Thyroid gland (tissue), 4 donors: ENCODE measurements around the gene RAB3GAP1. TPM values are rescaled to one million over a fixed set of nuclear protein-coding genes. Genes with fewer than 3 reads are reported as not detected.
"Not testable (repeated sequence)": the region's sequence is repeated elsewhere in the genome, so short reads cannot be mapped to it uniquely, and the experiment has no call there.

Experiments
- DNase-seq, 2 donors: peaks; one replicate each; pipeline ENCODE4 v3.0.0-alpha.2; 2019
- H3K27ac ChIP-seq, 3 donors: fragments of 200-600 bp; sonication (generic); 1 replicate in 2 of 3; 2 replicates in 1 of 3; pipeline ENCODE4 v1.5.1; 2016 to 2019; ENCODE audit warnings: mild to moderate bottlenecking in 1 of 3, moderate library complexity in 1 of 3
- H3K27me3 ChIP-seq: fragments of 200-600 bp; sonication (generic); one replicate; pipeline ENCODE4 v1.5.1; 2019
- H3K36me3 ChIP-seq, 2 donors: fragments of 200-600 bp; sonication (generic); one replicate each; pipeline ENCODE4 v1.5.1; 2016 to 2019
- H3K4me1 ChIP-seq, 2 donors: fragments of 200-600 bp; sonication (generic); one replicate each; pipeline ENCODE4 v1.5.1; 2017 to 2019
- H3K4me3 ChIP-seq, 3 donors: fragments of 200-600 bp; sonication (generic); replicated peaks in 1 of 3; 1 replicate in 2 of 3; 2 replicates in 1 of 3; pipeline ENCODE4 v1.5.1; 2016; ENCODE audit warnings: mild to moderate bottlenecking in 1 of 3
- H3K9me3 ChIP-seq: fragments of 200-600 bp; sonication (generic); one replicate; pipeline ENCODE4 v1.5.1; 2017
- CTCF ChIP-seq, 6 experiments: fragments of 200-600 bp in 3 of 6; fragments of 450-650 bp in 3 of 6; sonication (generic) in 3 of 6; IDR thresholded peaks; one replicate each; pipeline ENCODE4 v1.5.1; 2016 to 2019; ENCODE audit warnings: antibody characterized with exemption in 6 of 6, mild to moderate bottlenecking in 2 of 6, inconsistent platforms in 1 of 6, moderate library complexity in 1 of 6
- POLR2A ChIP-seq, 2 donors: fragments of 450-650 bp; IDR thresholded peaks; one replicate each; pipeline ENCODE4 v1.6.1; 2017; ENCODE audit warnings: antibody characterized with exemption in 2 of 2, mild to moderate bottlenecking in 2 of 2, moderate library complexity in 1 of 2
- WGBS, 2 donors: methylation state at CpG; one replicate each; pipeline ENCODE4 v1.1.5; 2017; 5-methylcytosine and 5-hydroxymethylcytosine counted together
- intact Hi-C: fragments of 100-400 bp; cut with DNase I; formaldehyde crosslinking; loops from one replicate; pipeline ENCODE4 v1.15.1; 2023
- total RNA-seq, 4 donors: library from RNA; depleted of rRNA; stranded (reverse); fragments of >200 nt; gene quantifications; one replicate each; pipeline ENCODE4 v1.2.3, GENCODE V29; 2016

RAB3GAP1 gene
- total RNA-seq, 4 donors from 2014 or later: 53.0 to 74.5 (median 54.3) TPM

- H3K27me3 ChIP-seq: no peaks in the 10 kb centered on the region
- no peaks in the 10 kb centered on the region for H3K36me3 ChIP-seq
- 87 to 91% methylated on average over 5 of the region's 5 CpGs for WGBS, 2 donors
- no peak for DNase-seq
- H3K9me3 ChIP-seq: no peaks in the 10 kb centered on the region
- no peaks in the 10 kb centered on the region for H3K4me1 ChIP-seq
- H3K27ac ChIP-seq: no peak overlapping the region
- intact Hi-C loops: no loop called here
- TF ChIP-seq CTCF (IDR thresholded peaks at IDR 0.05): no peak
- no peak for TF ChIP-seq POLR2A (IDR thresholded peaks at IDR 0.05)
- no peak overlapping the region for H3K4me3 ChIP-seq
Observed at GRCh38 chr2:135023886-135024485, 28.1 kb upstream of the RAB3GAP1 start.

GRCh38 chr2:135029481-135030134 lies 22.5 kb upstream of the RAB3GAP1 start:
- no peak for TF ChIP-seq CTCF (IDR thresholded peaks at IDR 0.05)
- TF ChIP-seq POLR2A (IDR thresholded peaks at IDR 0.05): no peak
- H3K9me3 ChIP-seq: no peaks in the 10 kb centered on the region
- no peaks in the 10 kb centered on the region for H3K36me3 ChIP-seq
- 79 to 80% methylated on average over 2 of the region's 2 CpGs for WGBS, 2 donors
- no peak overlapping the region for H3K4me3 ChIP-seq
- H3K4me1 ChIP-seq: no peaks in the 10 kb centered on the region
- no peaks in the 10 kb centered on the region for H3K27me3 ChIP-seq
- DNase-seq: no peak
- no peak overlapping the region for H3K27ac ChIP-seq
- intact Hi-C loops: no loop called here

GRCh38 chr2:135030826-135031225 lies 21.3 kb upstream of the RAB3GAP1 start:
- Histone ChIP-seq H3K27me3 (no peaks in the 10 kb centered on the region), H3K4me1 (no peaks in the 10 kb centered on the region), H3K27ac (no peak overlapping the region), H3K4me3 (no peak overlapping the region), H3K36me3 (no peaks in the 10 kb centered on the region), H3K9me3 (no peaks in the 10 kb centered on the region)
- intact Hi-C loops: no loop called here
- no peak for DNase-seq
- TF ChIP-seq POLR2A (IDR thresholded peaks at IDR 0.05) (no peak), CTCF (IDR thresholded peaks at IDR 0.05) (no peak)
- 92 to 96% methylated on average over 1 of the region's 1 CpG for WGBS, 2 donors

- H3K27ac ChIP-seq, intact Hi-C loops, H3K4me3 ChIP-seq, DNase-seq, H3K4me1 ChIP-seq, H3K9me3 ChIP-seq, H3K27me3 ChIP-seq, H3K36me3 ChIP-seq: not testable (repeated sequence)
- no CpG with 5 or more reads among the region's 33 CpGs for WGBS, 2 donors
Observed at GRCh38 chr2:135033216-135033615, 18.9 kb upstream of the RAB3GAP1 start.

- intact Hi-C loops: no loop called here
- TF ChIP-seq POLR2A (IDR thresholded peaks at IDR 0.05): no peak
- TF ChIP-seq CTCF (IDR thresholded peaks at IDR 0.05): no peak
- Histone ChIP-seq H3K4me1 (no peaks in the 10 kb centered on the region), H3K27ac (no peak overlapping the region), H3K4me3 (no peak overlapping the region), H3K9me3 (no peaks in the 10 kb centered on the region), H3K36me3 (no peaks in the 10 kb centered on the region), H3K27me3 (no peaks in the 10 kb centered on the region)
- DNase-seq: no peak
- 56 to 86% methylated on average over 3 of the region's 3 CpGs for WGBS, 2 donors
Observed at GRCh38 chr2:135037831-135038230, 14.3 kb upstream of the RAB3GAP1 start.
